ENCODE results near the gene CR1. TPM values are rescaled to one million over a fixed set of nuclear protein-coding genes. Genes with fewer than 3 reads are reported as not detected.
"Not testable (repeated sequence)": the region's sequence is repeated elsewhere in the genome, so short reads cannot be mapped to it uniquely, and the experiment has no call there.

Gene CR1
- total RNA-seq, 1 experiment from 2014 or later = 0.07 TPM

GRCh38 chr1:207676153-207676552 is 180.2 kb downstream of the CR1 start (continued):
- TF ChIP-seq SIN3A (IDR thresholded peaks at IDR 0.05; ENCODE audit: low read depth) (no peak), ELF1 (IDR thresholded peaks at IDR 0.05; ENCODE audit: borderline replicate concordance, low read depth) (no peak), JUND (IDR thresholded peaks at IDR 0.05) (no peak), POLR2A (IDR thresholded peaks at IDR 0.05; ENCODE audit: borderline replicate concordance, extremely low read depth, insufficient read depth, insufficient read length) (no peak), EZH2phosphoT487 (IDR thresholded peaks at IDR 0.05; ENCODE audit: borderline replicate concordance) (no peak), MAX (IDR thresholded peaks at IDR 0.05) (no peak), CEBPB (IDR thresholded peaks at IDR 0.05; ENCODE audit: low read depth) (no peak), CTCF (IDR thresholded peaks at IDR 0.05 in 2 of 3, conservative IDR thresholded peaks at IDR 0.05 in 1 of 3; ENCODE audit: borderline replicate concordance in 1 of 3, insufficient read depth in 1 of 3, low read depth in 2 of 3, low read length in 2 of 3) (no peak)

GRCh38 chr1:207680590-207681388 is 184.8 kb downstream of the CR1 start:
- H3K9ac ChIP-seq (ENCODE audit: low read length); DNase-seq (ENCODE audit: low read depth, low spot score); POLR2A ChIA-PET: not testable (repeated sequence)

GRCh38 chr1:207682872-207683434 is 187.0 kb downstream of the CR1 start:
- H3K27ac ChIP-seq (ENCODE audit: low read depth, low read length); ATAC-seq; RAD21 ChIA-PET (ENCODE audit: low non-redundant PET in 1 of 2, low total read pairs in 2 of 2, uncharacterized antibody in 2 of 2, unreplicated experiment in 2 of 2); H3K4me3 ChIP-seq (replicated peaks in 1 of 2; ENCODE audit: low read depth in 1 of 2, low read length in 2 of 2); H3K9me3 ChIP-seq (ENCODE audit: control insufficient read depth in 1 of 2, insufficient read depth in 1 of 2, low read depth in 1 of 2, low read length in 2 of 2); BruUV-seq (replicated peaks); H3K9ac ChIP-seq (ENCODE audit: low read length); CTCF ChIA-PET; H4K20me1 ChIP-seq (ENCODE audit: insufficient read depth); H3K27me3 ChIP-seq (ENCODE audit: insufficient read depth, low read length); POLR2A ChIA-PET; H2AFZ ChIP-seq (ENCODE audit: low read depth, low read length, poor library complexity, severe bottlenecking); H3K79me2 ChIP-seq (ENCODE audit: insufficient read depth, low read length); H3K36me3 ChIP-seq (ENCODE audit: control insufficient read depth in 1 of 2, insufficient read depth in 2 of 2, low read length in 2 of 2); H3K4me2 ChIP-seq (ENCODE audit: low read length); DNase-seq (ENCODE audit: low read depth, low spot score); H3K4me1 ChIP-seq (ENCODE audit: control insufficient read depth in 1 of 2, insufficient read depth in 2 of 2, low read length in 2 of 2); intact Hi-C loops (cut with micrococcal nuclease); H3K9me2 ChIP-seq (ENCODE audit: insufficient read depth): not testable (repeated sequence)

More at GRCh38 chr1:207680590-207681388, 184.8 kb downstream of the CR1 start:
- H3K27me3 ChIP-seq (ENCODE audit: insufficient read depth, low read length); RAD21 ChIA-PET (ENCODE audit: low non-redundant PET in 1 of 2, low total read pairs in 2 of 2, uncharacterized antibody in 2 of 2, unreplicated experiment in 2 of 2); BruUV-seq (replicated peaks); H3K4me1 ChIP-seq (ENCODE audit: control insufficient read depth in 1 of 2, insufficient read depth in 2 of 2, low read length in 2 of 2); H3K9me2 ChIP-seq (ENCODE audit: insufficient read depth); intact Hi-C loops (cut with micrococcal nuclease); H3K4me3 ChIP-seq (replicated peaks in 1 of 2; ENCODE audit: low read depth in 1 of 2, low read length in 2 of 2); H3K36me3 ChIP-seq (ENCODE audit: control insufficient read depth in 1 of 2, insufficient read depth in 2 of 2, low read length in 2 of 2); H2AFZ ChIP-seq (ENCODE audit: low read depth, low read length, poor library complexity, severe bottlenecking); H3K4me2 ChIP-seq (ENCODE audit: low read length); H3K9me3 ChIP-seq (ENCODE audit: control insufficient read depth in 1 of 2, insufficient read depth in 1 of 2, low read depth in 1 of 2, low read length in 2 of 2); H3K27ac ChIP-seq (ENCODE audit: low read depth, low read length); CTCF ChIA-PET; H3K79me2 ChIP-seq (ENCODE audit: insufficient read depth, low read length); ATAC-seq; H4K20me1 ChIP-seq (ENCODE audit: insufficient read depth): not testable (repeated sequence)

GRCh38 chr1:207690551-207690950 is 194.6 kb downstream of the CR1 start:
- BruUV-seq (replicated peaks); H3K9me2 ChIP-seq (ENCODE audit: insufficient read depth); POLR2A ChIA-PET; H3K4me2 ChIP-seq (ENCODE audit: low read length); H3K79me2 ChIP-seq (ENCODE audit: insufficient read depth, low read length); intact Hi-C loops (cut with micrococcal nuclease); H3K27ac ChIP-seq (ENCODE audit: low read depth, low read length); RAD21 ChIA-PET (ENCODE audit: low non-redundant PET in 1 of 2, low total read pairs in 2 of 2, uncharacterized antibody in 2 of 2, unreplicated experiment in 2 of 2); ATAC-seq; H3K36me3 ChIP-seq (ENCODE audit: control insufficient read depth in 1 of 2, insufficient read depth in 2 of 2, low read length in 2 of 2); H3K4me1 ChIP-seq (ENCODE audit: control insufficient read depth in 1 of 2, insufficient read depth in 2 of 2, low read length in 2 of 2); H3K9me3 ChIP-seq (ENCODE audit: control insufficient read depth in 1 of 2, insufficient read depth in 1 of 2, low read depth in 1 of 2, low read length in 2 of 2); H3K27me3 ChIP-seq (ENCODE audit: insufficient read depth, low read length); CTCF ChIA-PET; DNase-seq (ENCODE audit: low read depth, low spot score); H3K9ac ChIP-seq (ENCODE audit: low read length); H3K4me3 ChIP-seq (replicated peaks in 1 of 2; ENCODE audit: low read depth in 1 of 2, low read length in 2 of 2); H4K20me1 ChIP-seq (ENCODE audit: insufficient read depth): not testable (repeated sequence)
- H2AFZ ChIP-seq (ENCODE audit: low read depth, low read length, poor library complexity, severe bottlenecking) = peak overlapping the region; percentile 41

All from HCT116 (cell line).